Measurements from ENCODE around the gene TIMP1. TPM values are rescaled to one million over a fixed set of nuclear protein-coding genes. Genes with fewer than 3 reads are reported as not detected.

TIMP1 gene
- total RNA-seq = 830 and 1,502 TPM in 2 replicates

GRCh38 chrX:47581731-47582647, at the start of gene TIMP1:
Gene TIMP1 (plus strand): TSS chrX:47582436. CDS start chrX:47583416, 980 bp downstream.

GRCh38 chrX:47560934-47561658, 21.1 kb upstream of the TIMP1 start, which contains the start of gene ARAF:
Gene ARAF (plus strand): TSS chrX:47561205. CDS start chrX:47562968, 1,763 bp downstream.

GRCh38 chrX:47619486-47620302, 37.5 kb downstream of the TIMP1 start, which contains the start of gene SYN1:
Gene SYN1 (minus strand): TSS chrX:47619857. CDS start chrX:47619728, 129 bp downstream.

GRCh38 chrX:47629419-47630200, 47.4 kb downstream of the TIMP1 start, which contains the start of gene CFP:
Gene CFP (minus strand): TSS chrX:47629930. CDS start chrX:47629844, 86 bp downstream.

Small RNAs within 50 kb of the gene (small RNA-seq; reads per million reads assigned to genes)
- not detected for gene MIR4769 (ENCODE audit: low replicate concordance)

Other genes starting within 250 kb of the TIMP1 start
- under 0.01 TPM in 1 of 2 replicates, not detected in the other for gene ZNF157, start 211.9 kb upstream of the TIMP1 start, total RNA-seq
- gene ZNF41, start 99.2 kb upstream of the TIMP1 start, total RNA-seq = 7.0 and 10.0 TPM in 2 replicates
- 37.2 and 57.3 TPM in 2 replicates for gene ARAF, start 21.2 kb upstream of the TIMP1 start, total RNA-seq
- gene SYN1, start 37.4 kb downstream of the TIMP1 start, total RNA-seq = 0.43 and 1.1 TPM in 2 replicates
- 0.22 and 0.57 TPM in 2 replicates for gene CFP, start 47.5 kb downstream of the TIMP1 start, total RNA-seq
- gene ELK1, start 68.1 kb downstream of the TIMP1 start, total RNA-seq = 33.9 and 42.4 TPM in 2 replicates
- 58.6 and 98.5 TPM in 2 replicates for gene UXT, start 76.7 kb downstream of the TIMP1 start, total RNA-seq

All from placental pericyte (primary cell).